Effector memory CD4-positive, alpha-beta T cell (primary cell): Measurements from ENCODE around the gene VAMP2.

Experiments
- DNase-seq, 3 donors: peaks; one replicate each; pipeline ENCODE4 v3.0.0-alpha.2; 2020
- H3K27ac ChIP-seq: 2 replicates; pipeline ENCODE4 v1.7.0; 2013; ENCODE audit warnings: mild to moderate bottlenecking, low read length, moderate library complexity; ENCODE audit not compliant: insufficient read depth, poor library complexity, severe bottlenecking
- H3K27me3 ChIP-seq: replicated peaks from 2 replicates; pipeline ENCODE4 v1.7.0; 2013; ENCODE audit warnings: mild to moderate bottlenecking, low read length; ENCODE audit not compliant: insufficient read depth, control insufficient read depth, poor library complexity, severe bottlenecking
- H3K36me3 ChIP-seq: 2 replicates; pipeline ENCODE4 v1.7.0; 2013; ENCODE audit warnings: mild to moderate bottlenecking, low read length, moderate library complexity; ENCODE audit not compliant: control insufficient read depth, insufficient read depth
- H3K4me1 ChIP-seq: 2 replicates; pipeline ENCODE4 v1.7.0; 2013; ENCODE audit warnings: low read length, mild to moderate bottlenecking; ENCODE audit not compliant: control insufficient read depth, insufficient read depth, poor library complexity, severe bottlenecking
- H3K4me3 ChIP-seq: 2 replicates; pipeline ENCODE4 v1.7.0; 2013; ENCODE audit warnings: low read length, low read depth, mild to moderate bottlenecking; ENCODE audit not compliant: insufficient read depth, poor library complexity, severe bottlenecking
- H3K9me3 ChIP-seq: 2 replicates; pipeline ENCODE4 v1.7.0; 2013; ENCODE audit warnings: mild to moderate bottlenecking, low read length, moderate library complexity; ENCODE audit not compliant: control insufficient read depth

VAMP2 gene

GRCh38 chr17:8154608-8155155 is 8.1 kb downstream of the VAMP2 start:
- Histone ChIP-seq H3K9me3 (no peaks in the 10 kb centered on the region), H3K4me3 (peak overlapping the region; percentile 94), H3K27ac (peak overlapping the region; percentile 100), H3K4me1 (peaks cover 62% of the 10 kb centered on the region), H3K36me3 (peaks cover 23% of the 10 kb centered on the region), H3K27me3 (no peaks in the 10 kb centered on the region)
- no peak for DNase-seq

- peaks cover 62% of the 10 kb centered on the region for H3K4me1 ChIP-seq
- H3K9me3 ChIP-seq: no peaks in the 10 kb centered on the region
- H3K27ac ChIP-seq: peak overlapping the region; percentile 100
- H3K4me3 ChIP-seq: peak overlapping the region; percentile 94
- H3K36me3 ChIP-seq: peaks cover 23% of the 10 kb centered on the region
- peak; percentile 92 to 93 (median 93) for DNase-seq
- no peaks in the 10 kb centered on the region for H3K27me3 ChIP-seq
These were observed 8.7 kb downstream of the VAMP2 start for GRCh38 chr17:8153957-8154607.

- H3K27me3 ChIP-seq: no peaks in the 10 kb centered on the region
- H3K36me3 ChIP-seq: peaks cover 26% of the 10 kb centered on the region
- H3K27ac ChIP-seq: peak overlapping the region; percentile 100
- peaks cover 62% of the 10 kb centered on the region for H3K4me1 ChIP-seq
- DNase-seq: peak in 1 of 3 donors; percentile 35
- no peaks in the 10 kb centered on the region for H3K9me3 ChIP-seq
- H3K4me3 ChIP-seq: peak overlapping the region; percentile 94
These were observed 9.2 kb downstream of the VAMP2 start for GRCh38 chr17:8153525-8153956.

- peaks cover 62% of the 10 kb centered on the region for H3K4me1 ChIP-seq
- peaks cover 26% of the 10 kb centered on the region for H3K36me3 ChIP-seq
- H3K27ac ChIP-seq: peak overlapping the region; percentile 100
- peak overlapping the region; percentile 54 for H3K4me3 ChIP-seq
- H3K27me3 ChIP-seq: no peaks in the 10 kb centered on the region
- no peaks in the 10 kb centered on the region for H3K9me3 ChIP-seq
- DNase-seq: no peak
These were observed 9.7 kb downstream of the VAMP2 start for GRCh38 chr17:8153031-8153451.

GRCh38 chr17:8152112-8152775 is 10.5 kb downstream of the VAMP2 start, which contains the start of gene PER1:
Gene PER1 (minus strand): TSS chr17:8152404. CDS start chr17:8150706, 1,698 bp downstream.
- Histone ChIP-seq H3K9me3 (no peaks in the 10 kb centered on the region), H3K4me1 (peaks cover 62% of the 10 kb centered on the region), H3K27me3 (no peaks in the 10 kb centered on the region), H3K4me3 (peak within 1 kb of the TSS; percentile 54), H3K27ac (peak within 1 kb of the TSS; percentile 100), H3K36me3 (peaks cover 34% of the 10 kb centered on the region)
- peak; percentile 82 to 86 (median 85) for DNase-seq

- H3K4me3 ChIP-seq: peak overlapping the region; percentile 54
- peak overlapping the region; percentile 100 for H3K27ac ChIP-seq
- DNase-seq: peak in 1 of 3 donors; percentile 42
- peaks cover 39% of the 10 kb centered on the region for H3K36me3 ChIP-seq
- H3K4me1 ChIP-seq: peaks cover 56% of the 10 kb centered on the region
- no peaks in the 10 kb centered on the region for H3K27me3 ChIP-seq
- H3K9me3 ChIP-seq: no peaks in the 10 kb centered on the region
These were observed 11.1 kb downstream of the VAMP2 start for GRCh38 chr17:8151641-8152111.

- peak overlapping the region; percentile 100 for H3K27ac ChIP-seq
- H3K36me3 ChIP-seq: peaks cover 44% of the 10 kb centered on the region
- no peaks in the 10 kb centered on the region for H3K27me3 ChIP-seq
- peaks cover 55% of the 10 kb centered on the region for H3K4me1 ChIP-seq
- DNase-seq: peak; percentile 85 to 87 (median 87)
- H3K4me3 ChIP-seq: peak overlapping the region; percentile 54
- no peaks in the 10 kb centered on the region for H3K9me3 ChIP-seq
These were observed 11.6 kb downstream of the VAMP2 start for GRCh38 chr17:8151120-8151640.

- peak overlapping the region; percentile 54 for H3K4me3 ChIP-seq
- no peak for DNase-seq
- no peaks in the 10 kb centered on the region for H3K9me3 ChIP-seq
- peaks cover 52% of the 10 kb centered on the region for H3K36me3 ChIP-seq
- H3K27me3 ChIP-seq: no peaks in the 10 kb centered on the region
- H3K4me1 ChIP-seq: peaks cover 52% of the 10 kb centered on the region
- peak overlapping the region; percentile 100 for H3K27ac ChIP-seq
These were observed 12.3 kb downstream of the VAMP2 start for GRCh38 chr17:8150194-8151119.

GRCh38 chr17:8149419-8150193 is 13.1 kb downstream of the VAMP2 start:
- Histone ChIP-seq H3K36me3 (peaks cover 58% of the 10 kb centered on the region), H3K27ac (peak overlapping the region; percentile 100), H3K27me3 (no peaks in the 10 kb centered on the region), H3K4me3 (no peak overlapping the region), H3K9me3 (no peaks in the 10 kb centered on the region), H3K4me1 (peaks cover 44% of the 10 kb centered on the region)
- DNase-seq: no peak
